Measurements from ENCODE around the gene SCN9A.

Gene SCN9A

DNA sequence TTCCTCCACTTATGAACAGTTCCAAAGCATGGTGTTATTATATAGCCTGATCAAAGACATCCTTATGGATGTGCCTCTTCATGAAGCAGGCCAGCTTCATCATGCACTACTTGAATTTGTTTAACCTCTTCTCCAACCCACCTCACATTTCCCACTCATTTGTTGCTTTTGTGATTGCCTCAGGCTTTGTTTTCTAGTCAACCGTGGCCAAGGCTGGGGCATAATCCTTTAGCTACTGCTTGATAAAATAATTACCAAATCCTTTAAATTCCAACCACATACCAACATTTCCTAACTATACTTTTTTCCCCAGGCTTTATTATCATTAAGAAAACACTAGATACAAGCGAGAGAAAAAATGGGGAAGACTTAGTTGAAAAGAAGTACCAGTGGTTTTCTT, 208.3 kb downstream of the SCN9A start:
- no peak for DNase-seq

DNA sequence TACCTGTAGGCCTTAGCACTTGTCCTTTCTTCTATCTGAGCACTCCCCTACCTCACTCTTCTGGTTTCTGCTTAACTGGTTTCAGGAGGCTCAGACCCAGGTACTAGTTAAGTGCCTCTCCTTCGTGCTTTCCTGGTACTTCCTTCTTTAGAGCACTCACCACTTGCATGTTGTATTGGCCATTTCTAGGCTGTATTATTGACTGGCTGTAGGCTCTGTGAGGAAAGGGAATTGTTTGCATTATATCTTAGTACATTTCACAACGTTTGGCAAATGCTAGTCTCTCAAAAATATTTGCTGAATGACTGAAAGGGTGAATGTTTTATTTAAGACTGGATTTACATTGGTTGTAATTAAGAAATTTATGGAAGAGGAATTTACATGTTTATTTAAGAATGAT, 212.0 kb downstream of the SCN9A start:
- DNase-seq = no peak

DNA sequence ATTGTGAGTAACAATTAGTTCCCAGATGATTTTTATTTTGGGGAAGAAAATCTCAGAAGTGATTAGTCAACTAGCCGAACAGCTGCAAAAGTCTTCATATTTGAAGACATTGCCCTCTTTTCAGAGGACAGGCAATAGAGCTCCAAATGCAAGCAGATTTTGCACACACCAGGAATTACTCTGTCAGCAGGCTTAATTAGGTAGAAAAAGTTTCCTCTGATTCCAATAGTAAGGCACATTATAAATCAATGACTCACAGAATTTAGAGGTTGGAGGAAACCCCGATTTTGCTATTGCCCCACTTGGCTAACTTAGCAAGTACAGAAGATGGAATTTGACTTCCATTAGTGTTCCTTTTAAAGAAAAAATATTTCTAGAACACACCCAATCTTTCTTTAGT, 217.2 kb downstream of the SCN9A start:
- no peak for DNase-seq

DNA sequence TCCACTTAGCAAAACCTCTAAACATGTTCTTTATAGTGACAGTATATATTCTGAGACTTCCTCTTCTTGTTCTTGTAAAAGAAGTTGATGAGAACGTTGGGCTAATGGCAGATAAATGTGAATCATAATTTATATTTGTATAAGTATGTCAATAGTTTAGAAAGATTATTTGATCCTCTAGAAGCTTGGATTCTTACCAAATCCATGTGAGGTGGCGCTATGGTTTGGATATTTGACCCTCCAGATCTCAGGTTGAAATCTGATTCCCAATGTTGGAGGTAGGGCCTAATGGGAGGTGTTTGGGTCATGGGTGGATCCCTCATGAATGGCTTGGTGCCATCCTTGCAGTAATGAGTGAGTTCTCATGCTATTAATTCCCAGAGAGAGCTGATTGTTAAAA, 218.2 kb downstream of the SCN9A start:
- no peak for DNase-seq

DNA sequence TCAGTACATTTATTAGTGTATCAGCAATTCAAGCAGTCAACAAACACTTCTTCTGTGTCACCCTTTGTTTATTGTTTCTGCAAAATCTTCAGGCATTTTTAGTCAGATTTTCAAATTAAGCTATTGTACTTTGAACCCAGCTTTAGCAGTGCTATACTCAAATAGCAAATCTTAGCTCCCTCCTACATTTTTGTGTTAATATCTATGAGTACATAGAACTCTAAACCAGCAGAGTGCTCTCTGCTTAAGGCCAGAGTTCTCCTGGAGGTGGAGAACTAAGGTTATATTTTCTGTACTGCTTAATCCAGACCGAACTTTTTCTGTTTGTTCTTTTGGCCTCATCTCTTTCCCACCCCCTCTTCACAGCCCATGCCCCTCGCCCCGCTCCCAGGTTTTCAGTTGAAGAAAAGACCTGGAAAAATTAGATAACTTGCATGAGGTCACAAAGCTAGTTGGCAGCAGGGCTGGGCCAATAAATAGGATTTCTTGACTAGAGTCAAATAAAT, 218.7 kb downstream of the SCN9A start:
- DNase-seq = no peak

DNA sequence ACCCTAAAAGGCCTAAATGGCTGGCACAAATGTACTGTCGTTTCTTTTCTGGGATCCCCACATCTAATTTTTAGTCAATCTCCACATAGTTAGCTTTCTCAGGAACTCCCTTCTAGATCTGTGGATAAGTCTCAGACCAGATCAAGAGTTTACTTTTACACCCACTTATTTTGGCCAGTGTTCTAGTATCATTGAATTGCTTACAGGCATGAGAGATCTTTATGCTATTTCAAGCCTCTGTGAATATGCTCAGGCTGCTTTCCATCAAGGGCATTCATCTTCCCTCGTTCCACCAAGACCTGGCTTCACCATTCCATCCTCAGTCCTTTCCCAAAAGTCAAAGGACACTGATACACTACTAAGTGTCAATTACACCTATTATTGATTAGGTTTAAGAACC, 220.2 kb downstream of the SCN9A start:
- no peak for DNase-seq

DNA sequence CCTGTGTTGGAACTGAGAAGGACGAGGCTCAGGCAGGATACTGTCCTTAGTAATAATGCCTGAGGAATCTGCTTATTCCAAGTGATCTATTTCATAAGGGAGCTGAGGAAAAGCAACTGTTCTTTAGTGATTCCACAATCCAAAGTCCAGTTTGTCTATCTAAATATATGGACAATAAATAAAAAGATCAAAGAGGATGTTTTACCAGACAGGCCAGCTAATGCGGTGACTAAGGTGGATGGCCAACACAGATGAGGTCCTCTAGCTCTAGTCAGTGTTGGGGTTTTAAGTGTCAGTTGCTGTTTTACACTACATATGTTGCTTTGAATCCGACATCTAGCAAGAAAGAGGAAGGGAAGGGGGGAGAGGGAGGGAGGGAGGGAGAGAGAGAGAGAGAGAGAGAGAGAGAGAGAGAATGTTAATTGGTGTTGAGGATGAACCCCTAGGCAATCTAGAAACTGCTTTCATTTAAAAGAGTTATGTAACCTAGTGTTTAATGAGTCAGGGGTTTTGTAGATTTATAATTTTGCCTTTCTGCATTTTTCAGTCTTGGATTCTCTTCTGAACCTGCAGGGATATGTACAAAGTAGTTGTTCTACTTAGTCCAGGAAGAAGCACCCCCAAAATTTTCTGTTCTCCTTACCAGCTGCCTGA, 220.9 kb downstream of the SCN9A start:
- no peak for DNase-seq

DNA sequence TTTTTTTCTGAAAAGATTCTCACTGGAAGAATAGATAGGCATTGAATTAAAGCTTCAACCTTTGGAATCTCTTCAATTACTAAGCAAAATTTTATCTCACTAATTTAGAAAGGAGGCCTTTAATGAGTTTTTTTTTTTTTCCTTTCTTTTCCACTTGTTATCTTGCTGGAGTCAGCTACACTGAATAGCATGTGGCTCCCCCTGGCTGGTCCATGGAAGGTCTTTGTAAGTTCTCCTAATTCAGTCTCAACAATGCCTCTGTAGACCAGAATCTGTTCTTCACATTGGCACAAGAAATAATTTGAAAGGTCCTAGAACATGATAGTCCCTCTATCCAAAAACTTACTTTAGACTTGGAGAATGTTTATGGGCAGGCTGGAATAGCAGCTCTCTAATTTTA, 223.7 kb downstream of the SCN9A start:
- no peak for DNase-seq

DNA sequence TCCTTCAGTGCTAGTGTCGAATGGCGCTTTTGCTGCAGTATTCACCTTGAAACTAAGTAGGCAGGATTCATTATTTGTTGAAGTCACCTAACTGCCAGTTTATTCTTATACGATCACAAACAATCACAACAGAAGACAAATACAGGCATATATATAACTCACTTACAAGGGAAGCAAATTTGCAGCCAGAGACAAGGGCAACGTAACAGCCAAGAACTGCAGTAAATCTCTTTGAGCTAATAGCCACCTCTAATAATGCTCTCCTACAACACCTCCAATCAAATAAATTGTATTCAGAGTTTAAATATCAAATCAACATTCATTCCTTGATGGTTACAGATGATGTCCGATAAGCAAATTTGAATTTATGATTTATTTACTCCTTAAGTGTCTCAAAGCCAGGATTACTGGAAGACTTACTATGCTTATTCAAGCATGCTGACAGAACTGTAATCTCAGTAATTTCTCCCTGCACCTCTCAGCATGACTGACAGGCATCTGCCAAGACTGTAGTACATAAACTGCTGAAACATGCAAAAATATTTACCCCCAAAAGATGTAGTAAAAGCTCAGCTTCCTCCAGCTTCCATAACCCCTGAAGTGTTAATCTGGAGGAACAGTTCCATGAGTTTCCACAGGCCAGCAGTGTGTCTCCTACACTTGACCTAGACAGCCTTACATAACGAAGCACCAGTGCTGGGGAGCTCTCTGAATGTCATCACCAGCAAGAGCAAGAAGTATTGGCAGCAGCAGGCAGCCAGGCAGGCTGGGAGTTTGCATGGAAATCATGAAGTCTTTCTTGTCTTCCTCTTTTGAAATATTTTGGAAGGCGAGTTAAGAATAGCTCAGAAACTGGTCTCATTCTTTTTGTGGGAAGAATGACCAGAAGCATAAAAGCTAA, 227.0 kb downstream of the SCN9A start:
- no peak for DNase-seq

DNA sequence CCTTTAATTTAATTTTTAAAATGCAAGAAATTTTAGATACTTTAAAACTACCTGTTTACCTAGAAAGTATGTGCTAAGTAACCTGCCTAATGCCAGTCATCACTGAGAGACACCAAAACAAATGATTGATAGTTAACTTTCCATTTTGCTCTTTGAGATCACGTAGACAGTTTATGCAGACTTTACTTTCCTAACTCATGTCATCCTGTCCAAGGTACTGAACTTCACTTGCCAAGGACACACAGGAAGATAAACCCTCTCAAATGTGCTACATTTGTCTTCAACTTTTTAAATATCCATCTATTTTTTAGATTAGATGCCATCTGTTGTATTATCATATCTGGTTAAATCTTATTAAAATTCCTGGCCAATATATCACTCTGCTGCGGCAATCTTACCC, 227.9 kb downstream of the SCN9A start:
- no peak for DNase-seq
